GM18861 (cell line): ENCODE results near the gene FAM193B.
A peak's percentile ranks its signal among the peaks of the same experiment; 100 is the strongest.

ENCODE experiments used
- ATAC-seq: cut with Tn5 transposase; IDR thresholded peaks from one replicate; pipeline ENCODE4 v1.9.1; 2021; ENCODE audit not compliant: unreplicated experiment

Gene FAM193B

GRCh38 chr5:177501874-177502678 lies 52.3 kb downstream of the FAM193B start:
- no peak for ATAC-seq

- ATAC-seq = no peak
Measured at GRCh38 chr5:177500685-177501522, 53.5 kb downstream of the FAM193B start.

GRCh38 chr5:177499842-177500241 lies 54.5 kb downstream of the FAM193B start:
- ATAC-seq = no peak

GRCh38 chr5:177498013-177498787 lies 56.2 kb downstream of the FAM193B start:
- no peak for ATAC-seq

- ATAC-seq = peak; percentile 53
Measured at GRCh38 chr5:177497292-177498012, 56.9 kb downstream of the FAM193B start, which contains the start of gene PDLIM7. TSS of gene PDLIM7 (minus strand) at chr5:177497604. CDS start at chr5:177496512, 1,092 bp downstream.

GRCh38 chr5:177496727-177497291 lies 57.6 kb downstream of the FAM193B start:
- no peak for ATAC-seq

- no peak for ATAC-seq
Measured at GRCh38 chr5:177496070-177496726, 58.2 kb downstream of the FAM193B start.

GRCh38 chr5:177495243-177496060 lies 58.9 kb downstream of the FAM193B start:
- ATAC-seq = no peak

- ATAC-seq = no peak
Measured at GRCh38 chr5:177494346-177495195, 59.8 kb downstream of the FAM193B start.

GRCh38 chr5:177493795-177494345 lies 60.5 kb downstream of the FAM193B start:
- ATAC-seq = no peak

- ATAC-seq = no peak
Measured at GRCh38 chr5:177492841-177493240, 61.5 kb downstream of the FAM193B start.

GRCh38 chr5:177491983-177492746 lies 62.2 kb downstream of the FAM193B start:
- ATAC-seq = no peak

GRCh38 chr5:177491429-177491945 lies 62.9 kb downstream of the FAM193B start:
- no peak for ATAC-seq

- ATAC-seq = no peak
Measured at GRCh38 chr5:177490992-177491391, 63.4 kb downstream of the FAM193B start.

- no peak for ATAC-seq
Measured at GRCh38 chr5:177490311-177490991, 63.9 kb downstream of the FAM193B start.

- no peak for ATAC-seq
Measured at GRCh38 chr5:177489119-177489716, 65.1 kb downstream of the FAM193B start.
